Measurements from ENCODE around the gene RASEF. TPM values are rescaled to one million over a fixed set of nuclear protein-coding genes. Genes with fewer than 3 reads are reported as not detected.
"Not testable (repeated sequence)": the region's sequence is repeated elsewhere in the genome, so short reads cannot be mapped to it uniquely, and the experiment has no call there.

The RASEF gene
- total and polyA plus RNA-seq, 5 experiments from 2014 or later = not detected

DNA sequence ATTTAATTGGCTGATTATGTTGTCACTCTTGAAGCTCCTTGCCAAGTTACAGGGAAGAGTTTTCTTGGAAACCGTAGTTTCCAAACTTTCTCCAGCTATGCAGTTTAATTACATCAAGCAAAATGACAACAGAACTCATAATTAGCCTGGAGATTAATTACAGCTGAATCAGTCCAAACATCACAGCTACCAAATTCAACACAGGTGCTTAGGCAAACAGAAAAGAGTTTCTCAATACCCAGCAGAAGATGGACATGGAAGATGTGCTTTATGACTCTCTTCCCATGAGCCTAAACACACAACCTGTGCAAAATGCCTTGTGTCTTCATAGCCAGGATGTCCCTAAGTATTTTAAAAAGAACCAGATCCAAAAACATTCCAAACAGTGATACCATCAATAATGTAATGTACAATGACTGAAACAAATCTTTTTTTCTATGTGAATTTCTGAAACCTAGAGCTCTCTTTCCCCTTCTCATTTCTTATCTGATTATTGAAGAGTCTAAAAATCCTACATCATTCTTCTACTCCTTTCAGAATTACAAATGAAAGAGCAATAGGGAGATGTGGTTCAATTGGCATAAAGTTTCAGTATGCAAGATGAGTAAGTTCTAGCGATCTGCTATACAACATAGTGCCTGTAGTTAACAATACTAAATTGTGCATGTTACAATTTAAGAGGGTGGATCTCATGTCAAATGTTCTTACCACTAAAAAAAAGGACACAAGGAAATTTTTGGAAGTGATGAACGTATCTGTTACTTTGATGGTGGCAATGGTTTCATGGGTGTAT is 124.3 kb downstream of the RASEF start:
- H3K36me3 Mint-ChIP-seq = no peaks in the 10 kb centered on the region
- no peak overlapping the region for H3K4me3 Mint-ChIP-seq
- ATAC-seq (no peak), DNase-seq (no peak)
- no peak overlapping the region for H3K27ac Mint-ChIP-seq
- peaks cover 0 to 4% (median 0%) of the 10 kb centered on the region in 5 donors for H3K27me3 Mint-ChIP-seq
- POLR2A ChIA-PET = no interaction called here
- peaks cover 0 to 6% (median 0%) of the 10 kb centered on the region in 9 donors for H3K9me3 Mint-ChIP-seq
- H3K4me1 Mint-ChIP-seq = no peaks in the 10 kb centered on the region

- H3K9me3 Mint-ChIP-seq, ATAC-seq, H3K27me3 Mint-ChIP-seq, H3K36me3 Mint-ChIP-seq, H3K27ac Mint-ChIP-seq, DNase-seq, H3K4me1 Mint-ChIP-seq, H3K4me3 Mint-ChIP-seq, POLR2A ChIA-PET: not testable (repeated sequence)
Observed at GRCh38 chr9:82936561-82936960, 126.4 kb downstream of the RASEF start.

DNA sequence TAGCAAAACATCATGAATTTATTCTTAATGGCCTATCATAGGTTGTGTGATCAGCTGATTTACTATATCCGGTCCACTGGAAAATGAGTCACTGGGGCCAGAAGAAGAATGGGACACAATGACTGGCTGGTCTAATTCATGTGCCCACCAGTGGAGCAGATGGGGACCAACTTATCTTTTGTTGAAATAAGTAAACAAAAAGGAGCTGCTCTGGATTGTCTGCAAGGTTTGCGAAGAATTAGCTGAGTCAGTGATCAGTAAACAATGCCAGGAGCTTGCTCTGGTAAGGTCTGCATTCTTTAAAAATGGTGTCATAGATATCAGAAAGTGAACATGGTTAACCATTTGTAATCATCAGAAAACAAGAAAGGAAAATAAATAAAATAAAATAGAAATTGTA is 128.0 kb downstream of the RASEF start:
- Mint-ChIP-seq H3K27me3 (peaks cover 0 to 3% (median 0%) of the 10 kb centered on the region in 5 donors), H3K4me1 (no peaks in the 10 kb centered on the region), H3K4me3 (no peak overlapping the region), H3K27ac (no peak overlapping the region), H3K36me3 (no peaks in the 10 kb centered on the region), H3K9me3 (peaks cover 0 to 6% (median 0%) of the 10 kb centered on the region in 9 donors)
- ATAC-seq (no peak), DNase-seq (no peak)
- POLR2A ChIA-PET = no interaction called here

DNA sequence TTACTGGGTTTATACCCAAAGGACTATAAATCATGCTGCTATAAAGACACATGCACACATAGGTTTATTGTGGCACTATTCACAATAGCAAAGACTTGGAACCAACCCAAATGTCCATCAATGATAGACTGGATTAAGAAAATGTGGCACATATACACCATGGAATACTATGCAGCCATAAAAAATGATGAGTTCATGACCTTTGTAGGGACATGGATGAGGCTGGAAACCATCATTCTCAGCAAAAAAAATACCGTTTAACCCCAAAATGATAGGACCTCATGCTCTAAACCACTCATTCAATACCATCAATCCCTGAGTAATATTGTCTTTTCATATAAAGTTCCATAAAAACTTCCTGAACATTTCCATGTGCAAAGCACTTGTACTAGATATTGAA is 128.9 kb downstream of the RASEF start:
- DNase-seq, POLR2A ChIA-PET, H3K9me3 Mint-ChIP-seq, H3K36me3 Mint-ChIP-seq, H3K27me3 Mint-ChIP-seq, H3K4me1 Mint-ChIP-seq, H3K27ac Mint-ChIP-seq, ATAC-seq, H3K4me3 Mint-ChIP-seq: not testable (repeated sequence)

GRCh38 chr9:82930116-82930515 is 132.8 kb downstream of the RASEF start:
- POLR2A ChIA-PET = no interaction called here
- Mint-ChIP-seq H3K27ac (no peak overlapping the region), H3K4me3 (no peak overlapping the region), H3K27me3 (no peaks in the 10 kb centered on the region), H3K4me1 (no peaks in the 10 kb centered on the region), H3K9me3 (peaks cover 0 to 4% (median 0%) of the 10 kb centered on the region in 9 donors), H3K36me3 (no peaks in the 10 kb centered on the region)
- ATAC-seq (no peak), DNase-seq (no peak)

Measured in naive thymus-derived CD8-positive, alpha-beta T cell (primary cell).